GM18519 (cell line): ENCODE measurements around the gene DPH7.
"Not testable (repeated sequence)": the region's sequence is repeated elsewhere in the genome, so short reads cannot be mapped to it uniquely, and the experiment has no call there.

ENCODE experiments used
- ATAC-seq: cut with Tn5 transposase; IDR thresholded peaks from one replicate; pipeline ENCODE4 v1.9.1; 2021; ENCODE audit warnings: mild to moderate bottlenecking, moderate library complexity; ENCODE audit not compliant: unreplicated experiment, low FRiP score

DPH7 gene

GRCh38 chr9:137581361-137582285 lies 2.9 kb upstream of the DPH7 start:
- no peak for ATAC-seq

DNA sequence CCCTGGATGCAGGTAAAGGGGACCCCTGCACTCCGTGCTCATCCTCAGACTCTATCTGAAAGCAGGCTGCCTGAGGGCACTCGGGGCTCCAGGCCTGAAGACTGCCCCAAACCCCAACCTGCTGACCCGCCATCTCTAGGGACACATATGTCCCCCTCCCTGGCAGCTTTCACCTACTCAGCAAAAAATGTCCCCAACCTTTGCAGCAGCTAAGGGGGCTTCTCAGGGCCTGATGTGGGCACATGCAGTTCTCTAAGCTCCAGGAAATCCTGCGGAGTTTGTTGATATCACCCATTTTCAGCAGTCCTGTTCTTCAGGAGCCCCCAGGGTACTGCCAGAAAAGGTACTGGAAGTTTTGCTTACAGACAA lies 2.2 kb upstream of the DPH7 start:
- ATAC-seq, result no peak

- ATAC-seq, result no peak
Measured at GRCh38 chr9:137580209-137580953, 1.7 kb upstream of the DPH7 start.

- no peak for ATAC-seq
Measured at GRCh38 chr9:137579259-137579604, 507 bp upstream of the DPH7 start.

- no peak for ATAC-seq
Measured at GRCh38 chr9:137575716-137576411, 2.9 kb downstream of the DPH7 start.

GRCh38 chr9:137575364-137575715 lies 3.4 kb downstream of the DPH7 start:
- ATAC-seq, result no peak

GRCh38 chr9:137574192-137574591 lies 4.5 kb downstream of the DPH7 start:
- ATAC-seq, result no peak

GRCh38 chr9:137570566-137570965 lies 8.2 kb downstream of the DPH7 start:
- no peak for ATAC-seq

GRCh38 chr9:137569609-137570203 lies 9.0 kb downstream of the DPH7 start:
- no peak for ATAC-seq

GRCh38 chr9:137568445-137568844 lies 10.3 kb downstream of the DPH7 start:
- not testable (repeated sequence) for ATAC-seq

DNA sequence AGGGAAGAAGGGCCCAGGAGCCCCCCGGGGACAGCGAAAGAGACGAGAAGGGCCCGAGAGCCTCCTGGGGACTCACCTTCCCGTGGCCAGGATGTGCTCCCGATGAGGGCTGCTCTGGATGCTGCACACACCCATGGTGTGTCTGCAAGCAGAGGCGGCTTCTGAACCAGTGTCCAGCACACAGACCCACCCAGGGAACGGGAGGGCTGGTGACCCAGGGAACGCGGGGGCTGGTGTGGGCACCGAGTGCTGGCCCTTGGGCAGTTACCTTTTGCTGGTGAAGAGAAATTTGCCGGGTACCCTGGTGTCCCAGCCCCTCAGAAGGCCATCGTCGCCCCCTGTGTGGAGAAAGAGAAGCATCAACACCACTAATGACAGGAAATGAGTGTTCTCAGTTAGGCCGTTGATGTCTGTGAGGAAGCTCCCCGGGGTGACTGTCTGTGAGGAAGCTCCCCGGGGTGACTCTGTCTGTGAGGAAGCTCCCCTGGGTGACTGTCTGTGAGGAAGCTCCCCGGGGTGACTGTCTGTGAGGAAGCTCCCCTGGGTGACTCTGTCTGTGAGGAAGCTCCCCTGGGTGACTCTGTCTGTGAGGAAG lies 13.8 kb downstream of the DPH7 start:
- ATAC-seq, result no peak

GRCh38 chr9:137564134-137564533 lies 14.6 kb downstream of the DPH7 start:
- ATAC-seq, result no peak

- ATAC-seq, result no peak
Measured at GRCh38 chr9:137558127-137558526, 20.6 kb downstream of the DPH7 start.

- ATAC-seq, result no peak
Measured at GRCh38 chr9:137556069-137556838, 22.5 kb downstream of the DPH7 start.

DNA sequence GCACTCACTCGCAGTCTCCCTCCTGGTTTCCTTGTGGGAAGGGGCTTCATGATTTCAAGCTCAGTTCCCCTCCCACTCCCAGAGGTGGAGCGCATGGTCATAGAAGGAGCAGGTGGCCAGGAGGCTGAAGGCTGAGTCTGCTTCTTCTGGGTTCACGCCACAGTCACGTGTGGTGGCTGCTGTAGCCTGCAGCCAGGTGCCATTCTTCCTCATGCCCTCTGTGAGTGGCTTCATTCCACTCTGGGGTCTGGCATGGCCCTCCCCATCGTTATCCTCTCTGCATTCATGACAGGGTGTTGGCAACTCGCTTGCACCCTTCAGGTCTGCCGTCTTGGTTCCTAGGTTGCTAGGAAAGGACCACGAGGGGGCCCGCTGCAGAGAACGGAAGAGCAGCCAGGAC lies 23.5 kb downstream of the DPH7 start:
- ATAC-seq, result no peak

GRCh38 chr9:137554349-137554748 lies 24.4 kb downstream of the DPH7 start:
- no peak for ATAC-seq

DNA sequence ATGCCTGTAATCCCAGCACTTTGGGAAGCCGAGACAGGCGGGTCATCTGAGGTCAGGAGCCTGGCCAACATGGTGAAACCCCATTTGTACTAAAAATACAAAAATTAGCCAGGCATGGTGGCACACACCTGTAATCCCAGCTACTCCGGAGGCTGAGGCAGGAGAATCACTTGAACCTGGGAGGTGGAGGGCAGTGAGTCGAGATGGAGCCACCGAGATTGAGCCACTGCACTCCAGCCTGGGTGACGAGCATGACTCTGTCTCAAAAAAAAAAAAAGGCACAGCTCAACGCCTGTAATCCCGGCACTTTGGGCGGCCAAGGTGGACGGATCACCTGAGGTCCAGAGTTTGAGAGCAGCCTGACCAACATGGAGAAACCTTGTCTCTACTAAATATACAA lies 25.1 kb downstream of the DPH7 start:
- not testable (repeated sequence) for ATAC-seq

DNA sequence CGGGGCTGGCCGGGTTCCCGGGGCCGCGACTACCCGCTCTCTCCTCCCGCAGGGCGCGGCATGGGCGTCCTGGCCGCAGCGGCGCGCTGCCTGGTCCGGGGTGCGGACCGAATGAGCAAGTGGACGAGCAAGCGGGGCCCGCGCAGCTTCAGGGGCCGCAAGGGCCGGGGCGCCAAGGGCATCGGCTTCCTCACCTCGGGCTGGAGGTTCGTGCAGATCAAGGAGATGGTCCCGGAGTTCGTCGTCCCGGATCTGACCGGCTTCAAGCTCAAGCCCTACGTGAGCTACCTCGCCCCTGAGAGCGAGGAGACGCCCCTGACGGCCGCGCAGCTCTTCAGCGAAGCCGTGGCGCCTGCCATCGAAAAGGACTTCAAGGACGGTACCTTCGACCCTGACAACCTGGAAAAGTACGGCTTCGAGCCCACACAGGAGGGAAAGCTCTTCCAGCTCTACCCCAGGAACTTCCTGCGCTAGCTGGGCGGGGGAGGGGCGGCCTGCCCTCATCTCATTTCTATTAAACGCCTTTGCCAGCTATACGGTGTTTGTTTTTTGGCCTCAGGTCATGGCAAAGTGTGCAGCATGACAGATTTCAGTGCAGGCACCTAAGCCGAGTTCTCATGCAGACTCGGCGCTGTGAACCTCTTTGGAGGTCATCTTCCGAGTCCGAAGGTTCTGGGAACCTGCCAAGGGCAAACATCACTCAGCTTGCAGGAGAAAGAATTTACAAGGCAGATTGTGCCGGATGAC lies 26.5 kb downstream of the DPH7 start:
- no peak for ATAC-seq
